ENCODE results near the gene BAZ1B.
"Not testable (repeated sequence)": the region's sequence is repeated elsewhere in the genome, so short reads cannot be mapped to it uniquely, and the experiment has no call there.

BAZ1B gene

DNA sequence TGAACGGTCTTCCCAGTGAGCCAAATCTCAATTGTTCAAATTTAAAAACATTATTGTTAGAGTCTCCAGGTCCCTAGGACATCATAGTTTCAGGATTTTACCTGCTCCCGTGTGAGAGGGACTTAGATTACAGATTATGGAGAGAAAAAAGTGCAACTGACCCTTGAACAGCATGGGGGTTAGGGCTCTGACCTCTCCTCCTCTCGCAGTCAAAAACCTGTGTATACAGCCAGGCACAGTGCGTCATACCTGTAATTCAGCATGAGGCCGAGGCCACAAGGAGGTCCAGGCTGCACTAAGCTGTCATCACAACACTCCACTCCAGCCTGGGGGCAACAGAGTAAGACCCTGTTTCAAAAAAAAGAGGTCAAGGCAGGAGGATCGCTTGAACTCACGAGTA lies 25.5 kb downstream of the BAZ1B start:
- DNase-seq (ENCODE audit: low spot score): no peak

- DNase-seq (ENCODE audit: low spot score): not testable (repeated sequence)
These were observed 26.6 kb downstream of the BAZ1B start for GRCh38 chr7:73495507-73495906.

DNA sequence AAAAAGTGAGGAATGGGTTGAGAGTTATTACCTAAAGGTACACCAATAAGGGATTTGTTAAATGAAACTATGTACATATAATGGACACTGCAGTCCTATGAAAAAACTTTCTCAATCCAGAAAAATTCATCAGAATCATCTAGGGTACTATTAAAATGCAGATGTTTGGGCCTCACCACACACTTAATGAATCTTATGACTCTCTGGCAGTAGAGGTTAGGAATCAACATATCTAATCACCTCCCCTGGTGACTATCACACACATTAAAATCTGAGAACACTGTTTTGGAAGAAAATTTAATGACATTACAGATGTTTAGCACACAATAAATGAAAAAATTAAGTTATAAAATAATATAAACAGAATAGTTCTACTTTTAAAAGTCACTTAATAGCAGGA lies 32.1 kb downstream of the BAZ1B start:
- no peak for DNase-seq (ENCODE audit: low spot score)

DNA sequence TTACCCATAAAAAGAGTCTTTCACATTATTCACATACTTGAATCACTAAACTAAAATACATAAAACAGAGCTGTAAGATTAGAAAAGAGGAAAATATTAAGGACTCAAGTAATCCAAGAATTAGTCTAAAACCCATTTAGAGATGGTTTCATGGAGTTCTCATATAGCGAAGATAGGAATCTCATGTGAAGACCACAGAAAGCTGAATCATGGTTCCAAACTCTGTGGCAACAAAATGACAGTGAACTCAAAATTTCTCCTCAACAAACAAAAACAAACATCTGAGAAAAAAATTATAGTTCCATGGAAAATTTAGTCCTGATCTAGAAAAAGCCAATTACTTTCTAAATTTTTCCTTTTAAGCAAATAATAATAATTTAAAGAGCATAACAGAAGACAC lies 34.6 kb downstream of the BAZ1B start:
- no peak for DNase-seq (ENCODE audit: low spot score)

DNA sequence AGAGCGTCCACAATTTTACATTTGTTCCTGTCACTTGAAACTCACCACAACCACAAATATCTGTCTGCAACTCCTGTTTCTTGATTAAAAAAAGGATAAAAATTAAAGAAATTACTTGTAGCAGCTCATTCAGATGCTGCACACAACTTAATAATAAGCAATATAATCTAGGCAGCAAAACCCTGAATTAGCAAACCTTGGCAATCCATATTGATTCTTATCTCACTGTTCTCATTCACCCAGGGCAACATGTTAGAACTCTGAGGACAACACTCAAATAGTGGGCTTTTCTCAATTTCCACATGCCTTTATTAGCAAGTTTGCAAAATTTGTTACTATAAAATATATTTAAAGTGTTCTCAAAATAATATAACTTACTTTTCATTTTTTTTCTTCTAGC lies 38.9 kb downstream of the BAZ1B start:
- DNase-seq (ENCODE audit: low spot score): no peak

GRCh38 chr7:73482746-73483145 lies 39.3 kb downstream of the BAZ1B start:
- DNase-seq (ENCODE audit: low spot score): no peak

GRCh38 chr7:73481521-73481920 lies 40.6 kb downstream of the BAZ1B start:
- not testable (repeated sequence) for DNase-seq (ENCODE audit: low spot score)

DNA sequence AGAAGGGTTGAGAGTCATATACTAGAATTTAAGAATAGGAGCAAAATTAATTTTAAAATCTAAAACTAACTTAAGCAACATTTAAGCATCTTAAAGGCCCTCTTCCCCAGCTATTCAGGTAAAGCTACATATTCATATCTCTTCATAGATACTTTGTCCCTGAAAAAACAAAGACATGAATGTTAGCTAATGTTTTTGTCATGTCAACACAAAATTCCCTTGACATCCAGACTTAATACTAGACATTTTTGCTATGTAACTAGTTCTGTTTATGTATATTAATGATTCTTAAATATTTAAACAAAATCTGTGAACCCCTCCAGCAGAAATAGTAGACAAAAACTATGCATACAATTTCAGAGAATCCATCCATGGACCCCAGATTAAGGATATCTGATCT lies 43.5 kb downstream of the BAZ1B start:
- DNase-seq (ENCODE audit: low spot score): no peak

DNA sequence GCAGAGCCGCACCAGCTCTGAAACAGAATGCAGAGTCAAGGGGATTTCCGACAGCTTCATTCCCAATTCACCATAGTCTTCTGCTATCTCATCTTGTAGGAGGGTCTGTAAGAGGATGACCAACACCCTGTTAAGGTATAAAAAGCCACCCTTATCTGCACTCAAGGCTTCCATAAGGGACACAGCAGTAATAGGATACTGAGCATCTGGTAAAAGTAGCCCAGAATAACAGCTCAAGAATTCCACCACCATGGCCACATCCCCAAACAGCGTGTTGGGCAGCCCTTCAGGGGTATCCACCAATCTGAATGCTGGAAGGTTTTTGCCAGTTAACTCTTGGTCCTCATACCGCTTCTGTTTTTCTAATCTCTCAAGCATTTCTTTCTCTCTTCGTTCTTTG lies 44.7 kb downstream of the BAZ1B start:
- no peak for DNase-seq (ENCODE audit: low spot score)

DNA sequence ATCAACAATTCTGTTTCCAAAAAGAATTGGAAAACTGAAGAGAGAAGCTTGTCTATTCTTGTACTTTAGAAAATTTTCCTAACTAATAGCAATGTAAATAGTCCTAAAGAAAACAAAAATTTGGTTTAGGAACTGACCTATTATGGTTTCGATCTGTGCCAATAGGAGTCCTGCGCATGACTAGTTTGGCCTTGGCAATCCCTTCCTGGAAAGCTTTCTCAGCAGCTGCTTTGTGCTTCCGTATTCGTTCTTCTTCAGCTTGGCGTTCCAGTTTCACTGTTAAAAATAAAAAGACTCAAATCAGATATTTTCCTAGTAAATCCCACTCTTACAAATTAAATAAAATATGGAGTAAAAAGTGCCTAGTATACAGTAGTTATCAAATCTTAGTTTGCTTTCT lies 51.9 kb downstream of the BAZ1B start:
- DNase-seq (ENCODE audit: low spot score): no peak

DNA sequence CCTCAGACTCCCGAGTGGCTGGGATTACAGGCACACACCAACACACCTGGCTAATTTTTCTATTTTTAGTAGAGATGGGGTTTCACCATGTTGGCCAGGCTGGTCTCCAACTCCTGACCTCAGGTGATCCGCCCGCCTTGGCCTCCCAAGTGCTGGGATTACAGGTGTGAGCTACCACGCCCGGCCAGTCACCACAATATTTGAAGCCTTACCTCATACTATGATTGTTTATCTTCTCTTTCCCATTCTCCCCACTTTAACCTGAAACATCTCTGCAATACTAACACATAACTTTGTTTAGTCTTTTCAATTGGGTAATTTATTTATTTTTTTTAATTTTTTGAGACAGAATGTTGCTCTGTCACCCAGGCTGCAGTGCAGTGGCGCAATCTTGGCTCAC lies 55.0 kb downstream of the BAZ1B start:
- DNase-seq (ENCODE audit: low spot score): not testable (repeated sequence)

- no peak for DNase-seq (ENCODE audit: low spot score)
These were observed 56.0 kb downstream of the BAZ1B start for GRCh38 chr7:73466112-73466511.

- no peak for DNase-seq (ENCODE audit: low spot score)
These were observed 58.1 kb downstream of the BAZ1B start for GRCh38 chr7:73463966-73464365.

DNA sequence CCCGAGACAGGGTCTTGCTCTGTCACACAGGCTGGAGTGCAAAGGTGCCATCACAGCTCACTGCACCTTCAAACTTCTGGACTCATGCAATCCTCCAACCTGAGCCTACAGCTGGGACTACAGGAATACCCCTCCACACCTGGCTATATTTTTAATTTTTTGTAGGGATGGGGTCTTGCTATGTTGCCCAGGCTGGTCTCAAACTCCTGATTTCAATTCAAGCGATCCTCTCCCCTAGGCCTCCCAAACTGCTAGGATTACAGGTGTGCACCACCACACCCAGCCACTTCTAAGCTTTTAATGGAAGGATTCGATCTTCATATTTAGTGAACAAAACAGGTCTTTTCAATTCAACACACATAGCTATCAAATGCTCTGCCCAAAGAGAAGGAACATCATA lies 58.8 kb downstream of the BAZ1B start:
- DNase-seq (ENCODE audit: low spot score): no peak

DNA sequence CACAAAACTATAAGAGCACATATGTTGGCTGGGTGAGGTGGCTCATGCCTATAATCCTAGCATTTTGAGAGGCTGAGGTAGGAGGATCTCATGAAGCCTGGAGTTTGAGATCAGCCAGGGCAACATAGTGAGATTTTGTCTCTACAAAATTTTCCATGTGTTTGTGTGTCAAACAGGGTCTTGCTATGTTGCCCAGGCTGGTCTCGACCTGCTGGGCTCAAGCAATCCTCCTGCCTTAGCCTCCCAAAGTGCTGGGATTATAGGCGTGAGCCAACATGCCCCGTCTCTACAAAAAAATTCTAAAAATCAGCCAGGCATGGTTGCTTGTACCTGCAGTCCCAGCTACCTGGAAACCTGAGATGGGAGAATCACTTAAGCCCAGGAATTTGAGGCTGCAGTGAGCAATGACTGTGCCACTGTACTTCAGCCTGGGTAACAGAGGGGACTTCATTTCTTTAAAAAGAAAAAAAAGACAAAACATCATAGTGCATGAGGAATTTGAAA lies 60.3 kb downstream of the BAZ1B start:
- DNase-seq (ENCODE audit: low spot score): no peak

DNA sequence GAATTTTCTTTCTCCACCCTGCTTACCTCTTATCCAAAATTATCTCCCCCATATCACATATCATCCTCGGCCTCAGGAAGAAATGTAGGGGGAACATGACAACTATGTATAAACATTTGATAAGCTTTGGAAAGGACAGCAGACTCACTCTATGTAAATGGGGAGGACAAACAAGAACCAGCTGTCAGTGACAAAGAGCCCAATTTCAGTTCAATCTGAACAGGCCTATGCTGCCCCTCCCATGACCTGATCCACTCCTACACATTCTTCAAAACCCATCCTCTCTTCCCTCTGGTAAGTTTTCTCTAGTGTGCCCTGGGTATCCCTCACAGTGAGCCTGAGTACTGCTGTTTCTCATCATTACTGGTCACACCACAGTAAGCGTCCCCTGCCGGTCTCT lies 67.7 kb downstream of the BAZ1B start:
- DNase-seq (ENCODE audit: low spot score): no peak

DNA sequence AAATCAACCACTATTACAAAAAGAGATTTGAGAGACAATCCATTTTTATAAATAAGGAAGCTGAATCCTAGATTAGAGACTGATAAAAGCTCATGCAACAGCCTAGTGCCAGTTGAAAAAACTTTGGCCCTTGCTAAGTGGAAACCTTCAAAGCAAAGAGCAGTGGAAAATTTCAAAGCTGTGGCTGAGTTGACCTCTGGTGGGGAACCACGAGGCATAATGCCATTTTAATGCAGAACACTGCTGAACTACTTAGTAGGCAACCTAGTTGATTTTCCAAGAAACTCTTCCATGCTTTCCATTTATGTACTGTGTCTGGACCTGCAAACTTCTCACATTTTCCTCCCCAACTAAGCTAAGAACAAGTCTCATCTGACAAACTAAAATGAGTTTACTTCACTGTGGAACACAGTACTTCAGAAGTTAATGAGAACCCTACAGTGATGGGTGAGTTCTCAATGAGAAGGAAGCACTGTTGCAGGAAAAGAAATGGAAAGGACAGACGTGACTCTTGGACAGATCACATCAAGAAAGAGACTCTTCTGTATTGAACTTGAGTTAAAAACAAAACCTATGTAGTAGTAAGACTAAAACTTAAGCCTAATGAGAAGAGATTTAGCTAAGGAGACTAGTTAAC lies 69.0 kb downstream of the BAZ1B start:
- DNase-seq (ENCODE audit: low spot score): no peak

DNA sequence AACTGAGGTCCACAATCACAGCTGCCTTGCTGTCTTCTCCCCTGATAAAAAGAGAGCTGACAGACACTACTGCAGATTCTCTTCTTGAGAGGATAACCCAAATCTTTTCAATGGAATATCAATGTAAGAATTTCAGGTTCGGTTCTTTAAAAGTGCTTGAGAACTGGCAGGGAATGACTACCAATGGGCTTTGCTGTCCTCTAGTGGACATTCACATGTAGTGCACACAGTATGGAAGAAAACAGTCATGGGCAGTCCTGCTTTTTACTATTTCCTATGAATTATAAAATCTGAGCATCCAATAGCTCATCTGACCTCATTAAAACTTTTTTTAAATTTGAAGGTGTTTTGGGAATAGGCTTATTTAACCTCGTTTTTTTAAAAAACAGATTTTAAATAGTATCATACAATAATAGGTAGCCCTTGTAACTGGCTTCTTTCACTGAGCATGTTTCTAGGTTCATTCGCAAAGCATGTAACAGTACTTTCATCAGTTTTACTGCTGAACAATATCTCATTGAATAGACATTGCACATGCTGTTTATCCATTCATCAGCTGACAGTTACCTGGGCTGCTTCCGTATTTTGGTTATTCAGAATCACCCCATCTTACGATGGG lies 70.2 kb downstream of the BAZ1B start:
- DNase-seq (ENCODE audit: low spot score): peak; percentile 75

- DNase-seq (ENCODE audit: low spot score): no peak
These were observed 72.7 kb downstream of the BAZ1B start for GRCh38 chr7:73449422-73449821.

- no peak for DNase-seq (ENCODE audit: low spot score)
These were observed 73.5 kb downstream of the BAZ1B start for GRCh38 chr7:73448609-73449008.

DNA sequence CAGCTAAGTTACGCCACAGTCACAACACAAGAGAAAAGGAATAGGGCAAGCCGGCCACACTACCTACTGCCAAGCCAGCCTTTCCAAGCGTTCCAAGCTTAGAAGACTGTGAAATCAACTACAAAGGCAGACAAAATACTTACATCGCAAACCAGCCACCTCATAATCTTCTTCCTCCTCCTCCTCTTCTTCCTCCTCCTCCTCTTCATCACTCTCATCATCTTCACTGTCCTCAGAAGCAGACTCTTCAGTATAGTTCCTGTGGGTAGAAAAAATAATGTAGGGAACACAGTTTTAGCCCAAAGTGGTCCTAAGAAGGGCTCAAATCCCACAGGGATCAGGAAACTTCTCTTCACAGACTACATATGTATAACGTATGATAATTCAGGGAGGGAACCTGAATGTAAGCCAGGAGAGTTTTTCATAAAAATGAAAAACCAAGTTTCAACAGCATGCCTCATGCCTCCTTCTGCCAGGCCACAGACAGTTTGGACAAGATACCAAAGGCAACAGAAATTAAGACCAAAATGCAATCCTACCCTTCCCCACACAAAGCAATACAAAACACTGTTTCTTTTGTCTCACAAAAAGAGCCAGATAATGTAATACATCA lies 74.9 kb downstream of the BAZ1B start:
- no peak for DNase-seq (ENCODE audit: low spot score)

DNA sequence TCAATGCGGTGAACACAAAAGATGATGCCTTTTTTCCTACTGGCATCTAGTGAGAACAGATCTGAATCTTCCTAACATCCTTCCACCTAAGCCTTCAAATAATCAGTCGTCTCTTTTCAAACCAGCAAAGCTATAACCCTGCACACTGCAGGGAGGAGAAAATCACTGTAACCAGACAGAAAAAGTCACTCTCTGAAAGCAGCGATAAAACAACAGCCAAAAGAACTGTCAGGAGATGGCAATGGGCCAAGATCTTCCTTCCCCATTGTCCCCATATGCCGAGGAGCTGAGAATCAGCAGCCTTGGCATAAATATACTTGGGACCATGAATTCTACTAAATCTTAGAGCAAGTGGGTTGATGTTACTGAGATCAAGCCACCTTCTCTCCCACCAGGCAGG lies 75.4 kb downstream of the BAZ1B start:
- DNase-seq (ENCODE audit: low spot score): no peak

DNA sequence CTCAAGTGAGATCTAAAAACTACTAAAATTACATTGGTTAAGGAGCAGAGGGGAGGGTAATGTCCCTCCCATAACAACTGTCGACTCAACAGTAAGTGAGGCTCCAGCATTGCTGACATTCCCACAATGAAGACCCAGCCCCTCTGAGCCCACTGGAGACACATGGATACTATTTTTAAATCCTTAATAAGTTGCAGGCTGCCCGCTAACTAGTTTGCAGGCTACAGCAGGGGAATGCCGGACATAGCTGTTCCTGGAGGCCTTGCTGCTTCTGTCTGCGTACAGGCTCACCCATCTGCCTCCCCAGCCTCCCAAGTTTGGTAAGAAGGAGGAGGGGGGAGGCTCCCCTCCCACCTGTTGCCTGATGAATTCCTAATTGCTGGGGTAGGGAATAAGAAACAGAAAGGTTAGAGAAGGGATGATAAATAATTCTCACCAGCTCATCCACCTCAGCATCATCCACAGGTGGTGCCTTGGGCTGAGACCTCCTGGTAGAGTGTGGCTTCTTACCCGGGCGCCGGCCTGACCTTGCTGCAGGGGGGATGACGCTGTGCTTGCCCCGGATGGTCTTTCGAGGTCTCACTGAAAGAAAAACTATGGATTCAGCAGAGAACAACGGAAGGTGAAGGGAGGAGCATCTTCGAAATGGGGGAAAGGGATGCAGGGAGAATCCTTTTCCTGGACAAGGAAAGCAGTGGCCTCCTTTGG lies 78.4 kb downstream of the BAZ1B start:
- DNase-seq (ENCODE audit: low spot score): no peak

Data from AG08395 (cell line).